Activated CD4-positive, alpha-beta T cell treated with anti-CD3 and anti-CD28 coated beads, Interleukin-2, amount 10 ng/mL, durations not matched to agents 7 days and 5 days (primary cell): Measurements from ENCODE around the gene SNX9. TPM values are rescaled to one million over a fixed set of nuclear protein-coding genes. Genes with fewer than 3 reads are reported as not detected.

Experiments
- CTCF ChIA-PET: fragments of 350-600 bp; sonication (Branson Sonifier 250); formaldehyde crosslinking; loops from one replicate; lab custom pipeline; 2021; ENCODE audit warnings: antibody characterized with exemption; lab: Charles Lee
- POLR2A ChIA-PET: fragments of 350-600 bp; sonication (Branson Sonifier 250); formaldehyde crosslinking; loops from one replicate; lab custom pipeline; 2021; ENCODE audit warnings: antibody characterized with exemption; lab: Charles Lee
- DNase-seq: peaks from one replicate; pipeline ENCODE4 v3.0.0-alpha.2; 2020
- H3K27ac Mint-ChIP-seq: one replicate; pipeline ENCODE4 v1.8.0; 2021; ENCODE audit warnings: mild to moderate bottlenecking, moderate library complexity, mixed read lengths
- H3K27me3 Mint-ChIP-seq: one replicate; pipeline ENCODE4 v1.8.0; 2021; ENCODE audit warnings: mixed read lengths
- H3K36me3 Mint-ChIP-seq: one replicate; pipeline ENCODE4 v1.8.0; 2021; ENCODE audit warnings: low read depth, mixed read lengths
- H3K4me1 Mint-ChIP-seq: one replicate; pipeline ENCODE4 v1.8.0; 2021; ENCODE audit warnings: mixed read lengths
- H3K4me3 Mint-ChIP-seq: one replicate; pipeline ENCODE4 v1.8.0; 2021; ENCODE audit warnings: mild to moderate bottlenecking, moderate library complexity, mixed read lengths
- H3K9me3 Mint-ChIP-seq: one replicate; pipeline ENCODE4 v1.8.0; 2021; ENCODE audit warnings: mixed read lengths
- total RNA-seq, 2 experiments: library from RNA; stranded (reverse); gene quantifications; one replicate each; pipeline ENCODE4 v1.2.3, GENCODE V29; 2021

The SNX9 gene
- total RNA-seq, 2 experiments from 2014 or later: 9.4 to 10.7 TPM

DNA sequence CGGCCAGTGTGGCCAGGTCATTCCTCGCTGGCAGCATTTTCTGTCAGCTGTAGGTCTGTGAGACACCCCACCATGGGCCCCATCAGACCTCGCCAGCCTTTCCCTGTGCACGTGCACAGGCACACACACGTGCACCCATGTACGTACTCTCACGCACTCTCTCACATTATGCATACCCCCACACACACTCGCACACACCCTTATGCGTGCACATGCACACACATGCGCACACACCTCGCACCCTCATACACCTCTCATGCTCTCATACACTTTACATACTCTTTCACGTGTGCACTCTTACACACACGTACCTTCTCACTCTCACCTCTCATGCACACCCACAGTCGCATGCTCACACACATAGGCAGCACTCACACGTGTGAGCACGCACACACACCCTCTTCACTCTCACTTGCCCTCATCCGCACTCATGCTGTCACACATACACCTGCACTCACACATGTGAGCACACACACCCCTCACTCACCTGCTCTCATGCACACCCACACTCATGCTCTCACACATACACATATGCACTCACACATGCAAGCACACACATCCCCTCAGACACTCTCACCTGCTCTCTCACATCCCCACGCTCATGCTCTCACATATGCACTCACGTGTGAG, 46.7 kb downstream of the SNX9 start:
- ChIA-PET POLR2A (no interaction called here), CTCF (no interaction called here)
- Mint-ChIP-seq H3K27ac (no peak overlapping the region), H3K27me3 (peaks cover 2% of the 10 kb centered on the region), H3K9me3 (no peaks in the 10 kb centered on the region), H3K4me1 (peaks cover 19% of the 10 kb centered on the region), H3K36me3 (peaks cover 4% of the 10 kb centered on the region), H3K4me3 (no peak overlapping the region)
- DNase-seq: no peak

DNA sequence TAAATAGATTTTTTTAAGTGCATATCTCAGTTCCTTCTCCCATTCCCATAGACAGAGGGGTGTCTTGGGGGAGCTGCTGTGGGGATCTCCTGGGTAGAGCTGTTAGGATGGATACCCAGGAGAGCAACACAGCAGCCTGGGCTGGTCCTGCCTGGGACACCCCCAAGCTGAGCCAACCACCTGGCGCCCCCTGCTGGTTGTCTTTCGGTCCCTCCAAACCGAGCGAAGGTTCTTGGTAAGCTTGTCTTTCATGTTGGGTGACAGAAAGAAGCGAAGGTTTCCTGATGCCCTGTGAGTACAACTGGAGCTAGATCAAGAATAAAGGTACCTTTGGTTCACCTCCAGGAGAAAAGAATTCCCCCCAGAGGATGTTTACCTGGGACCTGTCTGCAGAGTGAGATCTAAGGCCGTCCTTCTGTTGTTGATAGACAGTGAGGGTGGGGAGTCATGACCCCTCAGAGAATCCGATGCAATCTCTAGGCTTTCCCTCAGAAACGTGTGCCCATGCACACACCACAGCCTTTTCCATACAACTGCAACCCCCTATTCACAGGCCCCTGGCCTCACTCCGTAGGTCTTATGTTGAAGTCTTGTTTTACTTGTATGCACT, 50.8 kb downstream of the SNX9 start:
- DNase-seq: peak; percentile 87
- Mint-ChIP-seq H3K27ac (no peak overlapping the region), H3K36me3 (peaks cover 9% of the 10 kb centered on the region), H3K9me3 (no peaks in the 10 kb centered on the region), H3K27me3 (no peaks in the 10 kb centered on the region), H3K4me3 (no peak overlapping the region), H3K4me1 (peaks cover 23% of the 10 kb centered on the region)
- POLR2A ChIA-PET: no interaction called here
- CTCF ChIA-PET: interaction anchor here (0.6 to 2.4 kb wide), 14 partner anchors 11 to 118 kb away, joined by 3 to 15 read pairs (median 4); no protein-coding TSS in a partner anchor

DNA sequence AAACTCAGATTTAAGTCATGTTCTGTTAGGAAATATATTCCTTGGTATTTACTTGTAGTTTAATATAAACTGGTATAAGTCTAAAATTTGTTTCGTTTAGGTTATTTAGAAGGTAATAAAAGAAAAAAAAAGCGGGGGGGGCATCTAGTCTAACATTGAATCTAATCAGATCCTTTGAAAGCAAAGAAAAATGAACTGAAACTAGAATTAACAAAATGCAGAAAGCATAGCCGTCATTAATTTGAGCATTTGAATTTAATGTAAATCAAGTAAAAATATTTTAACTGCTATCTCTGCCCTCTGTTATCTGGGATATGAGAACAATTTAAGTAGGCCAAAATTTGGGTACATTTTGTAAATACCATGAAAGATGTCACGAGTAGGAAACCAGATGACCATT, 54.1 kb downstream of the SNX9 start:
- Mint-ChIP-seq H3K4me1 (peaks cover 48% of the 10 kb centered on the region), H3K9me3 (no peaks in the 10 kb centered on the region), H3K27ac (no peak overlapping the region), H3K4me3 (no peak overlapping the region), H3K27me3 (no peaks in the 10 kb centered on the region), H3K36me3 (peaks cover 21% of the 10 kb centered on the region)
- POLR2A ChIA-PET: no interaction called here
- CTCF ChIA-PET: interaction anchor here (2.4 kb wide), 1 partner anchor 121 kb away, joined by 4 read pairs; no protein-coding TSS in a partner anchor
- no peak for DNase-seq

DNA sequence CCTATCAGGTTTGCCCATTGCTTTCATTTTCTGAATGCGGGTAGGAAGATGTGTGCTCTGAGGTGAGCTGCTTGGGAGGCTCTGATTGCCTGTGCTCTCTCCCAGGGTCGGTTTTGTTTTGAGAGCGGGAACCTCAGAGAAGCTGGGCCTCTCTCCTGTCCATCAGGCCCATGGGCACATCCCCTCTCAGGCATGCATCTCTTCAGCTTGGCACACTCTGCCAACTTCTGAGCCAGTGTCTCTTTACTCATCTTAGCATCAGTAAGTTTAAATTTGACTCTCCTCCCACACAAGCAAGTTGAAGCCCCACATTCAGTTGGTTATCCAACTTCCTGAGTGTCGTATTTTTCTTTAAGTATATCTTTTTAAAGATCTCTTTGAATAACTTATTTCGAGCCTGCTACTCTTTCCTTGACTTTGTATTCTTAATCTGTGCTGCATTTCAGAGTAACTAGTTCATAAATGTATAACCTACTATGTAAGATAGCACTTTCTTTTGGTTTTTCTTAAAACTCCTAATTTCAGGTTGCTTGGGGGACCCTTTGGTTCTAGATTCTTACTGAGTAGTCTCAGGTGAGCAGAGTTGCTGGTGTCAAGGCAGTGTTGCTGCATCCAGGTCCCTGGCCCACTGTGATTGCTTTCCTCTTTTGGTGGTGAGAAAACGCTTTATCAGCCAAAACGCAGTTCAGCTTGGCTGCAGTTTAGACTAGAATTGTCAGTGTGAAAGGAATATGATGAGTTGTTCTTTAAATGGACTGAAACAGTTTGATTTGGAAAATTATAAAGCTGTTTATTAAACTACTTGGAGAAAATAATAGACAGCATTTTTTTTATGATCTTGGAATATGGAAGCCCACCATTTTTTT, 54.8 kb downstream of the SNX9 start:
- no peaks in the 10 kb centered on the region for H3K9me3 Mint-ChIP-seq
- peaks cover 54% of the 10 kb centered on the region for H3K4me1 Mint-ChIP-seq
- ChIA-PET CTCF (interaction anchor here (0.7 to 2.4 kb wide), 2 partner anchors 25 to 121 kb away, joined by 4 read pairs; no protein-coding TSS in a partner anchor), POLR2A (no interaction called here)
- H3K4me3 Mint-ChIP-seq: no peak overlapping the region
- peak overlapping the region; percentile 70 for H3K27ac Mint-ChIP-seq
- H3K27me3 Mint-ChIP-seq: no peaks in the 10 kb centered on the region
- H3K36me3 Mint-ChIP-seq: peaks cover 28% of the 10 kb centered on the region
- DNase-seq: no peak

DNA sequence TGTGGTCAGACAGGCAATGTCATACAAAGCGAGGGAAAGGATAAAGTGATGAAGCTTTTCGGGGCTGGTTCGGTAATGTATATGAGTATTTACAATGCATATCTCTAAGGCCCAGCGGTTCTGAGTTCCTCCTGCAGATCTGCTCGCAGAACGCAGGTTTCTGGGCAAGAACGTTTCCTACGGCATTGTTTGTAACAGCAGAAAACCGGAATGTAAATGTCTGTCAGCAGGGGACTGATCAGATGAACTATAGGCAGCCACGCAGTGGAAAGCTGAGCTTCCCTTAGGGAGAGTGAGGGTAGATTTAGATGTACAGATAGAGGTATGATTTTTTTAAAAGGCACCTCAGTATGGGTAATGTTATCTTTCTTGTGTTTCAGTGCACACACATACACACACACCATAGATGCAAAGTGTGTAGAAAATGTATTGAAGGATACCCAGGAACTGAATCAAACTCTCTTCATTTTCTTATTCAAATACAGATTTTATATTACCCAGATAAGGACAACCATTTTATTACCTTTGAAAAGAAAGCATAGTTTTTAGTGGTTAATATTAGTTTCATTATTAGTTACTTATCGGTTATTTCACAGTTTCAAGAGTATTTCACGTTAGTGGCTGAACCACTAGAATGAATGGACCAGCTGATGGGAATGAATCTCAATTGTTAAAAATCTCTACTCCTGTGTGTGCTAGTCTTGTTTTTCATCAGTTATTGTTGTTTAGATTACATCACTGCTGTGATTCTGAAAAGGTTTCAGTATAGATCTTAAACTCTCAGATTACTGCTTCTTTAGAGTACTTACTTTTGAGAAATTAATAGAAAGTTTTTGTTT, 56.2 kb downstream of the SNX9 start:
- no peak for DNase-seq
- Mint-ChIP-seq H3K27me3 (no peaks in the 10 kb centered on the region), H3K9me3 (no peaks in the 10 kb centered on the region), H3K36me3 (peaks cover 30% of the 10 kb centered on the region), H3K4me1 (peaks cover 50% of the 10 kb centered on the region), H3K4me3 (no peak overlapping the region), H3K27ac (no peak overlapping the region)
- ChIA-PET POLR2A (no interaction called here), CTCF (interaction anchor here (0.8 to 1.5 kb wide), 2 partner anchors 13 to 116 kb away, joined by 3 to 4 read pairs; no protein-coding TSS in a partner anchor)

DNA sequence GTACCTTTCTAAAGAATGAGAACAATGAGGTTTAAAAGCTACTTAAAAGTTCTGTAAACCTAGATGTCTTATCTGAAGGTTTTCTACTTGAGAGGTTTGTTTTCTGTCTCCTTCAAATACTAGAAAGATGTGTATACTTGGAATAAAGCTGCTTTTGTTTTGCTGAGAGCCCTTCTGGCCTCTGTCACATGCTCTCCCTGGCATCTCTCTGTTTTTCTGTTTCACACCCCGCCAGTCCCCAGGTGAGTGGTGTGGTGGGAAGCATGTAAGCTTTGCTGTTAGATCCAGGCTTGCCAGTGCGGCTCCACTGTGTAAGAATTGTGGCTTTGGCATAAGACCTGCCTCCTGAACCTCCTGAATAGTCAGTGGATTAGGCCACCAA, 56.8 kb downstream of the SNX9 start:
- ChIA-PET CTCF (interaction anchor here (1.5 kb wide), 1 partner anchor 12 kb away, joined by 4 read pairs; no protein-coding TSS in a partner anchor), POLR2A (no interaction called here)
- DNase-seq: no peak
- H3K4me1 Mint-ChIP-seq: peaks cover 53% of the 10 kb centered on the region
- peak overlapping the region; percentile 7 for H3K27ac Mint-ChIP-seq
- H3K9me3 Mint-ChIP-seq: no peaks in the 10 kb centered on the region
- no peak overlapping the region for H3K4me3 Mint-ChIP-seq
- no peaks in the 10 kb centered on the region for H3K27me3 Mint-ChIP-seq
- H3K36me3 Mint-ChIP-seq: peaks cover 29% of the 10 kb centered on the region

DNA sequence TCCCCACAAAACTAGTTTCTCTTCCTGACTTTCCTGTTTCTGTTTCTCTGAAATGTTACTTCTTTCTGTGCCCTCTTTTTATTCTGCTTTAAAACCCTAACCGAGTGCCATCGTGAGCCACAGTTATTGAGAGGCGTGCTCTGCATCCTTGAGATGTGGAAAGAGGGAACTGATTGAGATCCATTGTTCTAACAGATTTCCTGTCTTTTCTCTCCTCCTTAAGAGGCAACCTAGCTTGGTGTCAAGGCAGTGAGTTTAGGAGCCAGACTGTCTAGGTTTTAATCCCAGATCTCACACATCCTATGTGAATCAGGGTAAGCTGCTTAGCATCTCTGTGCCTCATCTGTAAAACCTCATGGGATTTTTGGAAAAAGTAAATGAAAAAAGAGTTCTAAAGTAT, 57.5 kb downstream of the SNX9 start:
- Mint-ChIP-seq H3K4me1 (peaks cover 59% of the 10 kb centered on the region), H3K9me3 (no peaks in the 10 kb centered on the region), H3K4me3 (no peak overlapping the region), H3K27me3 (no peaks in the 10 kb centered on the region), H3K27ac (no peak overlapping the region), H3K36me3 (peaks cover 31% of the 10 kb centered on the region)
- ChIA-PET CTCF (interaction anchor here (1.0 to 1.5 kb wide), 2 partner anchors 12 to 17 kb away, joined by 4 read pairs; no protein-coding TSS in a partner anchor), POLR2A (no interaction called here)
- no peak for DNase-seq

DNA sequence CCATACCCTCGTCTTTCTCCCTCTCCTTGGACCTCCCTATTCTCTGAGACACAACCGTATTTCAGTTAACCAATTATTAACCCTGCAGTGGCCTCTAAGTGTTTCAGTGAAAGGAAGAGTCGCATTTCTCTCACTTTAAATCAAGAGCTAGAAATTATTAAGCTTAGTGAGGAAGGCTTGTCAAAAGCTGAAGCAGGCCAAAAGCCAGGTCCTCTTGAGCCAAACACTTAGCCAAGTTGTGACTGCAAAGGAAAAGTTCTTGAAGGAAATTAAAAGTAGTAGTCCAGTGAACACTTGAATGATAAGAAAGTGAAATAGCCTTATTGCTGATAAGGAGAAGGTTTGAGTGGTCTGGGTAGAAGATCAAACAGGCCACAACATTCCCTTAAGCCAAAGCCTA, 58.3 kb downstream of the SNX9 start:
- CTCF ChIA-PET: interaction anchor here (1.0 kb wide), 2 partner anchors 11 to 16 kb away, joined by 4 read pairs; no protein-coding TSS in a partner anchor
- POLR2A ChIA-PET: interaction anchor here (1.0 kb wide), 1 partner anchor 10 kb away, joined by 4 read pairs; no protein-coding TSS in a partner anchor

DNA sequence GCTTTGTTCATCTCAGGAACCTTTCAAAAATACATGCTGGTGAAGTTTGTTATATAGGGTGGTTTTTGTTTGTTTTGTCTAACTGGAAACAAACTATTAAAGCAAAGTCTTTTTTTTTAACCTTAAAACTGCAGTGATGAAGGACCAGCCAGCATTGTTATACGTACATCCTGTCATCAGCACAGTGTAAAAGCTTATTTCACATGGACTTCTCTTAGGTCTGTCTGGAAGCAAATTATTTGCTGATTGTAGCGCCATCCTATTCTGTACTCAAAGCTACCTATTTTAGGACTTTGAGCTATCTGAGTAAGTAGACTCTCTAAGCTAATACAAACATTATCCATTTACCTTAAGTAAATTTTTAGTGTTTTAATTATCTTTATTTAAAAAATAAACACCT, 61.7 kb downstream of the SNX9 start:
- Mint-ChIP-seq H3K27me3 (no peaks in the 10 kb centered on the region), H3K4me1 (peaks cover 45% of the 10 kb centered on the region), H3K9me3 (peaks cover 4% of the 10 kb centered on the region), H3K36me3 (peaks cover 43% of the 10 kb centered on the region), H3K27ac (peak overlapping the region; percentile 55), H3K4me3 (no peak overlapping the region)
- no peak for DNase-seq
- CTCF ChIA-PET: interaction anchor here (1.1 to 1.5 kb wide), 5 partner anchors 9 to 570 kb away, joined by 3 to 6 read pairs (median 4); no protein-coding TSS in a partner anchor
- POLR2A ChIA-PET: interaction anchor here (0.7 kb wide), 1 partner anchor 80 kb away, joined by 3 read pairs; no protein-coding TSS in a partner anchor

More for the DNA sequence above, 58.3 kb downstream of the SNX9 start:
- DNase-seq: no peak
- no peak overlapping the region for H3K27ac Mint-ChIP-seq
- H3K4me1 Mint-ChIP-seq: peaks cover 65% of the 10 kb centered on the region
- H3K4me3 Mint-ChIP-seq: no peak overlapping the region
- peaks cover 31% of the 10 kb centered on the region for H3K36me3 Mint-ChIP-seq
- H3K9me3 Mint-ChIP-seq: no peaks in the 10 kb centered on the region
- no peaks in the 10 kb centered on the region for H3K27me3 Mint-ChIP-seq

DNA sequence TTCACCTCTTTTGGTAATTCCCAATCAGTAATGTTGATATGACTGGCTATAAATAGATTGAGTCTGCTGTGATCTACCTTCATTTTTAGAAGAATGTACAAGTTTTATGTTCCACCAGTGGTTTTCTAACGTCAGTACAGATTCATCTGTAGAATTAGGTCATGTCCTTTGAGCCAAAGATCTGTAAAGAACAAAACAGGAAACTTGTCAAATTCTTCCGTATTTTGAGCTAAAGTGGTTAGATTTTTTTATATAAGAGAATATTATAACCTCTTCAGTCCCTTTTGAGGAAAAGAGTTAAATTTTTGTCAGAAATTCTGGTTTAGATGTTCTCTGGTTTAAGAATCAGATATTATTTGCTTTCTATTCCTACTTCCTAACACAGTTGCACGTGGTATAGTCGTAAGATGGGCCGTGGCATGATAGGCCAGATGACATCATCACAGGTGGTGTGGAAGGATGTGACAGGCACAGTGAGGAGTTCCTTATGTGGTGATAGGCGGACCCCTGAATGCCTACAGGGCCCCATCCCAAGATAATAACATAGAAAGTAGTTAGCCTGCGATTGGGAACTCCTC, 62.3 kb downstream of the SNX9 start:
- Mint-ChIP-seq H3K36me3 (peaks cover 42% of the 10 kb centered on the region), H3K9me3 (peaks cover 4% of the 10 kb centered on the region), H3K4me1 (peaks cover 40% of the 10 kb centered on the region), H3K27ac (peak overlapping the region; percentile 90), H3K4me3 (no peak overlapping the region), H3K27me3 (no peaks in the 10 kb centered on the region)
- peak; percentile 68 for DNase-seq
- ChIA-PET POLR2A (interaction anchor here (0.7 kb wide), 1 partner anchor 81 kb away, joined by 3 read pairs; no protein-coding TSS in a partner anchor), CTCF (interaction anchor here (1.1 to 1.9 kb wide), 7 partner anchors 9 to 571 kb away, joined by 3 to 6 read pairs (median 4); no protein-coding TSS in a partner anchor)

DNA sequence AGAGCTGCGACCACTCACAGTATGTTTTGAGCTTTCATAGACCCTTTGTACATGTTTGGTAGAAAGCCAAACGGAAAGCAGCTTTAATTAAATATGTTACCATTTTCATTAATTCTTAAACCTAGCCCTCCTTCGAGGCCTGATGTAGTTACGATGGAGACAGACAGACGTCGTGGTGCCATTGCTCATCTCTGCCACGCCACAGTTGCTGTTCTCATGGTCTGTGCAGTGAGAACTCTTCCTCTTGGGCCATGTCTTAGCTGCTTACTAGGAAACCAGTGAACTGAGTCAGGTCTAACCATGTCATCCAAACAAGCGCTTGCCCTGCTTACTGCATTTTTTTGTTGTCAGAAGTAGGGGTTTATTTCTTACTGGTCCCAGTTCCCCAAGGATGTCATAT, 62.8 kb downstream of the SNX9 start:
- no peak for DNase-seq
- peak overlapping the region; percentile 90 for H3K27ac Mint-ChIP-seq
- peaks cover 40% of the 10 kb centered on the region for H3K36me3 Mint-ChIP-seq

More for the DNA sequence above, 62.8 kb downstream of the SNX9 start:
- H3K4me3 Mint-ChIP-seq: no peak overlapping the region
- H3K9me3 Mint-ChIP-seq: peaks cover 4% of the 10 kb centered on the region
- peaks cover 36% of the 10 kb centered on the region for H3K4me1 Mint-ChIP-seq
- ChIA-PET CTCF (interaction anchor here (1.1 to 1.9 kb wide), 6 partner anchors 10 to 571 kb away, joined by 3 to 6 read pairs (median 4); no protein-coding TSS in a partner anchor), POLR2A (no interaction called here)
- no peaks in the 10 kb centered on the region for H3K27me3 Mint-ChIP-seq
